Ovary (tissue), 9 donors: Measurements from ENCODE around the gene SCFD1. TPM values are rescaled to one million over a fixed set of nuclear protein-coding genes. Genes with fewer than 3 reads are reported as not detected.
"Not testable (repeated sequence)": the region's sequence is repeated elsewhere in the genome, so short reads cannot be mapped to it uniquely, and the experiment has no call there.

Experiments
- DNase-seq, 5 donors: peaks; one replicate each; pipeline ENCODE4 v3.0.0-alpha.2; 2019 to 2020
- H3K27ac ChIP-seq, 2 donors: fragments of 200-600 bp; one replicate each; pipeline versions ENCODE4 v1.5.1 to v1.8.0; 2019 to 2022
- H3K27me3 ChIP-seq: fragments of 200-600 bp; one replicate; pipeline ENCODE4 v1.8.0; 2022
- H3K36me3 ChIP-seq: fragments of 200-600 bp; sonication (generic); one replicate; pipeline ENCODE4 v1.5.1; 2019
- H3K4me1 ChIP-seq: one replicate; pipeline ENCODE4 v1.8.1; 2013; ENCODE audit warnings: mild to moderate bottlenecking, moderate library complexity; ENCODE audit not compliant: insufficient read depth
- H3K4me3 ChIP-seq: fragments of 200-600 bp; sonication (generic); one replicate; pipeline ENCODE4 v1.5.1; 2017
- H3K9me3 ChIP-seq, 2 donors: fragments of 200-600 bp in 1 of 2; sonication (generic) in 1 of 2; one replicate each; pipeline versions ENCODE4 v1.5.1 to v1.8.1; 2013 to 2019; ENCODE audit warnings: mild to moderate bottlenecking in 1 of 2, moderate library complexity in 1 of 2
- EP300 ChIP-seq: sonication (generic); formaldehyde crosslinking; IDR thresholded peaks from one replicate; pipeline ENCODE4 v1.6.1; 2017; ENCODE audit warnings: antibody characterized with exemption
- POLR2A ChIP-seq: fragments of 450-650 bp; IDR thresholded peaks from one replicate; pipeline ENCODE4 v1.6.1; 2017; ENCODE audit warnings: antibody characterized with exemption, mild to moderate bottlenecking, moderate library complexity
- WGBS, 3 donors: extraction: QIAGEN DNeasy Blood & Tissue Kit in 1 of 3; methylation state at CpG; one replicate each; pipeline versions ENCODE4 v1.1.5 to v1.1.7; 2013 to 2017; 5-methylcytosine and 5-hydroxymethylcytosine counted together
- intact Hi-C, 4 donors: fragments of 100-400 bp; cut with DNase I; formaldehyde crosslinking; loops; one replicate each; pipeline versions ENCODE4 v1.11.0 to v1.15.1; 2022 to 2023
- polyA plus RNA-seq, 2 donors: library from polyadenylated mRNA; stranded (reverse); fragments of 200-250 nt in 1 of 2; fragments of 350-450 nt in 1 of 2; fragmentation: Illumina TruSeq in 1 of 2; extraction: RNeasy Lipid Tissue Mini Kit (QIAGEN cat#74804) in 1 of 2; gene quantifications; one replicate each; pipeline ENCODE4 v1.2.3, GENCODE V29; 2013 to 2014
- total RNA-seq, 7 donors: library from RNA; depleted of rRNA in 2 of 7; stranded (reverse); fragments of >200 nt in 2 of 7; fragmentation: NEBNext Ultra II Directional in 3 of 7; extraction: Animal tissue kit (Norgen Biotek cat#: 25700) in 3 of 7; gene quantifications; one replicate each; pipeline versions ENCODE4 v1.1.0 to v1.2.4, GENCODE V29; 2016 to 2023
- TF ChIP-seq, protein P1 (sequence below), 3 donors: fragments of 450-650 bp in 2 of 3; fragments of 200-600 bp in 1 of 3; IDR thresholded peaks; one replicate each; pipeline versions ENCODE4 v1.5.1 to v1.8.0; 2016 to 2022; ENCODE audit warnings: antibody characterized with exemption in 3 of 3, mild to moderate bottlenecking in 1 of 3
- donor health status: DM: no; HTN: no; CAD: no; lungs with moderate emphysema.
- donor health status: DM: no; HTN: no; CAD: no.
- donor health status: Bipolar disorder and iron deficiency.
- donor health status: DM: yes; HTN: yes; CAD: no.
- donor health status: DM: no; HTN: no; CAD: no.
- donor health status: DM: yes; HTN: yes; CAD: no.

Gene SCFD1
- total and polyA plus RNA-seq, 9 donors: 29.3 to 89.2 (median 59.8) TPM

GRCh38 chr14:30681752-30682355 is 59.7 kb downstream of the SCFD1 start:
- no peak for DNase-seq
- intact Hi-C loops: no loop called here
- H3K36me3 ChIP-seq: no peaks in the 10 kb centered on the region
- H3K27me3 ChIP-seq: no peaks in the 10 kb centered on the region
- TF ChIP-seq, protein P1, sequence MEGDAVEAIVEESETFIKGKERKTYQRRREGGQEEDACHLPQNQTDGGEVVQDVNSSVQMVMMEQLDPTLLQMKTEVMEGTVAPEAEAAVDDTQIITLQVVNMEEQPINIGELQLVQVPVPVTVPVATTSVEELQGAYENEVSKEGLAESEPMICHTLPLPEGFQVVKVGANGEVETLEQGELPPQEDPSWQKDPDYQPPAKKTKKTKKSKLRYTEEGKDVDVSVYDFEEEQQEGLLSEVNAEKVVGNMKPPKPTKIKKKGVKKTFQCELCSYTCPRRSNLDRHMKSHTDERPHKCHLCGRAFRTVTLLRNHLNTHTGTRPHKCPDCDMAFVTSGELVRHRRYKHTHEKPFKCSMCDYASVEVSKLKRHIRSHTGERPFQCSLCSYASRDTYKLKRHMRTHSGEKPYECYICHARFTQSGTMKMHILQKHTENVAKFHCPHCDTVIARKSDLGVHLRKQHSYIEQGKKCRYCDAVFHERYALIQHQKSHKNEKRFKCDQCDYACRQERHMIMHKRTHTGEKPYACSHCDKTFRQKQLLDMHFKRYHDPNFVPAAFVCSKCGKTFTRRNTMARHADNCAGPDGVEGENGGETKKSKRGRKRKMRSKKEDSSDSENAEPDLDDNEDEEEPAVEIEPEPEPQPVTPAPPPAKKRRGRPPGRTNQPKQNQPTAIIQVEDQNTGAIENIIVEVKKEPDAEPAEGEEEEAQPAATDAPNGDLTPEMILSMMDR (IDR thresholded peaks at IDR 0.05): no peak
- no peak for TF ChIP-seq EP300
- TF ChIP-seq POLR2A: no peak
- H3K4me1 ChIP-seq: no peaks in the 10 kb centered on the region
- no peak overlapping the region for H3K27ac ChIP-seq
- WGBS, 3 donors: 92 to 98% (median 97%) methylated on average over 2 of the region's 2 CpGs
- no peaks in the 10 kb centered on the region for H3K9me3 ChIP-seq
- H3K4me3 ChIP-seq: no peak overlapping the region

GRCh38 chr14:30690487-30691355 is 68.6 kb downstream of the SCFD1 start:
- peak overlapping the region; percentile 9 for H3K4me3 ChIP-seq
- H3K4me1 ChIP-seq, H3K9me3 ChIP-seq, intact Hi-C loops, H3K27me3 ChIP-seq, H3K36me3 ChIP-seq, H3K27ac ChIP-seq: not testable (repeated sequence)
- DNase-seq: peak in 2 of 5 donors; percentile 32 to 40
- whole genome bisulfite sequencing, 3 donors: 51 to 57% (median 55%) methylated on average over 13 to 27 of the region's 28 CpGs

GRCh38 chr14:30691751-30692398 is 69.8 kb downstream of the SCFD1 start:
- H3K9me3 ChIP-seq: no peaks in the 10 kb centered on the region
- H3K4me3 ChIP-seq: no peak overlapping the region
- H3K27ac ChIP-seq: no peak overlapping the region
- intact Hi-C loops: no loop called here
- H3K36me3 ChIP-seq: no peaks in the 10 kb centered on the region
- TF ChIP-seq POLR2A (no peak), EP300 (no peak)
- TF ChIP-seq, protein P1 (IDR thresholded peaks at IDR 0.05): no peak
- 97 to 99% (median 98%) methylated on average over 5 of the region's 5 CpGs for WGBS, 3 donors
- no peaks in the 10 kb centered on the region for H3K27me3 ChIP-seq
- H3K4me1 ChIP-seq: no peaks in the 10 kb centered on the region
- no peak for DNase-seq

DNA sequence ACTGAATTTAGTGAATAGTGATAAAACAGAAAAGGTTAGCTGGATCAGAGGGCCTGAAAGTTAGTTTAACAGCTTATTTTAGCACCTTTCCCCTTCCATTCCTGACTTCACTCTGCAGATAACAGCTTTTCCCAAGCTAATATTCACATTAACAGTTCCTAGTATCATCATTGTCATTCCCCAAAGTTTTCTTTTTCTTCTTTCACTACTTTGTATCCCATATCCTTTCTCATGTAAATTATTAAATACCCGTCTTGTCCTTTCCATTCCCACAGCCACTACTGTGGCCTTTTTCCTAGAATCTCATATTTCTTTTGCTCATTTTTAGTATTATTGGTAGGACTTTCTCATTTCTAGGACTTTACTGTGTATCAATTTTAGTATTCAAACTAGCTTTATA is 70.5 kb downstream of the SCFD1 start:
- DNase-seq: no peak
- H3K27me3 ChIP-seq: no peaks in the 10 kb centered on the region
- intact Hi-C loops: no loop called here
- H3K4me1 ChIP-seq: no peaks in the 10 kb centered on the region
- no peak for TF ChIP-seq EP300
- TF ChIP-seq, protein P1 (IDR thresholded peaks at IDR 0.05): no peak
- TF ChIP-seq POLR2A: no peak
- no peaks in the 10 kb centered on the region for H3K9me3 ChIP-seq
- no peaks in the 10 kb centered on the region for H3K36me3 ChIP-seq
- no peak overlapping the region for H3K4me3 ChIP-seq
- 94 to 100% (median 97%) methylated on average over 1 of the region's 1 CpG for WGBS, 3 donors
- no peak overlapping the region for H3K27ac ChIP-seq
